H7 (cell line): ENCODE measurements around the gene MYH15. TPM values are rescaled to one million over a fixed set of nuclear protein-coding genes. Genes with fewer than 3 reads are reported as not detected.

ENCODE experiments used
- DNase-seq: peaks from one replicate; pipeline ENCODE4 v3.0.0; 2012
- H3K27me3 ChIP-seq: 2 replicates; pipeline ENCODE4 v1.6.0; 2011; ENCODE audit warnings: mild to moderate bottlenecking, low read length; ENCODE audit not compliant: control insufficient read depth, insufficient read depth
- H3K36me3 ChIP-seq: replicated peaks from 2 replicates; pipeline ENCODE4 v1.5.1; 2011; ENCODE audit warnings: low read length; ENCODE audit not compliant: control insufficient read depth, insufficient read depth
- H3K4me3 ChIP-seq: 2 replicates; pipeline ENCODE4 v1.5.1; 2011; ENCODE audit warnings: low read depth, mild to moderate bottlenecking, control low read depth, low read length, moderate library complexity; ENCODE audit not compliant: insufficient read depth
- total RNA-seq: library from RNA; depleted of rRNA; stranded (reverse); fragments of >200 nt; shearing (Covaris generic); gene quantifications from 2 replicates; pipeline ENCODE4 v1.2.3, GENCODE V29; 2014

MYH15 gene
- total RNA-seq, 1 experiment from 2014 or later = 0.07 TPM

DNA sequence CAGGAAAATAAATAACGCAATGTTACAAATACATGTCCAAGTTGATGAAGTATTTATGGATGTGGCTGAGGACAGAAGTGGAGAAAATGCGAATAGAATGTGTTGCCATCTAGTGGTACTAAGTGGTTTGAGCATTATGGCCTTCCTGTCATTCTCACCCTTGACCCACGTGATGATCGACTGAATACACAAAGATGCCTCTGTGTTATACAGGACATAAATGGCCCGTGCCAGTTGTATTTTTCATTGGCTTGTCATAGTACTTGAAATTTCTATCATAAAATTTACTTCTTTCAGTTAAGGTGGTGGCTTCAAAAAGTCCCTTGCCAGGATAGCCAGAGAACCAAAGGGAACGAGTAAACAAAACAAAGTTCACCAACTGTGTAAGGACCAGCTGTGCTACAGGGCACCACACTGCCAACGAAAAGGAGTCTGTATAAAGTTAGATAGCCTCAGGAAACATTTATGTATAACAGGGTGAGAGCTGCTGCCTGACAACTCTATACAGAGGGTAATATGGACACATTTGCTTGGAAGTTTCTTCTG lies 103.7 kb downstream of the MYH15 start:
- Histone ChIP-seq H3K36me3 (no peaks in the 10 kb centered on the region), H3K4me3 (no peak overlapping the region), H3K27me3 (no peaks in the 10 kb centered on the region)
- no peak for DNase-seq

DNA sequence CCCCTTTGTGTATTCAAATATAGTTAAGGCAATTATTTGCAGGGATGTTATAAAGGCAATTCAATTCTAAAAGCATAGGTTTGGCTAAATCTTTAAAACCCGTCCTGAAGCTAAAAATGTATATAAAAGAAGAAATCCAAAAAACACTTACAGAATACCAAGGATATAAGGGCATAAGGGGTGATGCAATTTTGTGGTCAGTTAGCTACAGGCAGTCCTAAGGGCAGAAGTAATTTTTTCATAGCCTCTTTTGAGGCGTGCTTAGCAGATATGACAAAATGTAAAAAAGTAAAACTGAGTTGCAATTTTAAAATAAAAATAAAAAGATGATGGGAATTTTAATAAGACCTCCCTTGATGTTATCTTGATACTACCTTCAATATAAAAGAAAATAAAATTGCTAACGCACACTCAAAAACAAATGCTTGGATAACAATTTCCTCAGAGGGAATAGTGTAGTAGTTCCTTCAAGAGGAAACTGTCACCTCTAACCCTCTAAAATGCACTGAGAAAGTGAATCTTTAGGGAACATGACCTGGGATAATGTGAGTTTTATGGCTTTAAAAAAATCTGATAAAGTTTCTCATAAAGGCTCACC lies 104.2 kb downstream of the MYH15 start:
- Histone ChIP-seq H3K27me3 (no peaks in the 10 kb centered on the region), H3K4me3 (no peak overlapping the region), H3K36me3 (no peaks in the 10 kb centered on the region)
- DNase-seq = no peak

DNA sequence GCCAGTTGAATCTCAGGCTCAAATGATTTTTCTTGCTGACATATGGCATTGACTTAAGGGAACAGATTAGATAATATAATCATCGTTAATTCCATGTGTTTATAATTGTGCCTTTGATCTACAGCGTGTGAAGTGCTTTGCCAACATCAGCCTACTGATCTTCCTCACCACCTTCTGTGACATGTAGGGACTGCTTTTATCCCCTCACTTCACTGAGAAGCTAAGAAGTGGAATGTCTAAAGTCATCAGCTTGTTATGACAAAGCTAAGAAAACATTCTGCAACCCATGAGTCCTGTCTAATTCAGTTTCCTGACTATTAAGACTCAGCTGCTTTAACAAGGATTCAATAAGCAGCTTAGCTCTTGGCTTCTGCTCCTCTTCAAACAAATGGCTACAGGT lies 106.0 kb downstream of the MYH15 start:
- no peak overlapping the region for H3K4me3 ChIP-seq
- no peaks in the 10 kb centered on the region for H3K27me3 ChIP-seq
- H3K36me3 ChIP-seq = no peaks in the 10 kb centered on the region
- no peak for DNase-seq

DNA sequence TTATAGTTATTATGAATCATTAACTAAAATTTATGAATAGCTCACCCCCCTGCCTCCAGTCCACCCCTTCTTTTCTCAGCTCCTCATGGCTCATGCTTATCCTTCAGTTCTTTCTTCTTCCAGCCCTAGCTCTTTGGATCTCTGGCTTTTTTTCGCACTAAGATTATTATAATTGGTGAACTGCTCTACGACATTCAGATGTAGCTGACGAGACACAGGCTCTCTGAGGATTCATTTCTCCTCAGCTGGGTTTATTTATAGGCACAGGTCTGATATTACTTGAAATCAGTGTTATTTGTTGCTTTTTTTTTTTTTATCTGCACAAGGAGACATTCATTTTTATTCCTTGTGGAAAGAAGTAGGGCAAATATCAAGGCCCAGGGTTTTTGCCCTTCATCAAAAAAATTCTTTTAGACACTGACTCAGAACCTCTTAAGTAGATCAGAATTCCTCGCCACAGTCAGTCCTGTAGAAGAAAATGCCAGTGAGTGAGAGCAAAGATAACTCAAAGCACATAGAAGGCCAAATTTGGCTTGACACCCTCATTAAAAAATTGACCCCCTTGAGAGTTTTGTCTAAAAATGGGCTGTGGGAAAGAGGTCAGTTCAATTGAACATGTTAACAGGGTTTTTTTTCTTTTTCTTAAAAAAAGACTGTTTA lies 106.6 kb downstream of the MYH15 start:
- H3K4me3 ChIP-seq = no peak overlapping the region
- no peaks in the 10 kb centered on the region for H3K36me3 ChIP-seq
- no peak for DNase-seq
- H3K27me3 ChIP-seq = no peaks in the 10 kb centered on the region

DNA sequence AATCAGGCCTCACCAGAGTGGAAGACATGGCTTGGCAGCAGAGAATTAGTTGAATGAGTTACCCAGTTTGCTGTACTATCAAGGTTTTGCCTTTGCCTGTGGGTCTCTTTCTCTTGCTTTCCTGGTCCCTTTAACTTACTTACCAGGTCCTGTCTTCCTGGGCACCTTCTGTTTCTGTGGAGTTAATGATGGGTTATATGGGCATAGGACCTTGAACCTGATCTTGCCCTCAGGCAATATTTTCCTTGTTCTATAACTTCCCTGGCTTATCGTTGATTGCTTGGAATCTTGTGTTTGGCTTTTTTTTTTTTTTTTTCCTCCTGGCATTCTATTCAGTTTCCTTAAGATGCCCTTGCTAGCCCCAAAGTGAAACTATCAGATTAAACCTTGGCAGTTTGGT lies 107.2 kb downstream of the MYH15 start:
- DNase-seq = no peak
- H3K27me3 ChIP-seq = no peaks in the 10 kb centered on the region
- H3K36me3 ChIP-seq = no peaks in the 10 kb centered on the region
- no peak overlapping the region for H3K4me3 ChIP-seq

DNA sequence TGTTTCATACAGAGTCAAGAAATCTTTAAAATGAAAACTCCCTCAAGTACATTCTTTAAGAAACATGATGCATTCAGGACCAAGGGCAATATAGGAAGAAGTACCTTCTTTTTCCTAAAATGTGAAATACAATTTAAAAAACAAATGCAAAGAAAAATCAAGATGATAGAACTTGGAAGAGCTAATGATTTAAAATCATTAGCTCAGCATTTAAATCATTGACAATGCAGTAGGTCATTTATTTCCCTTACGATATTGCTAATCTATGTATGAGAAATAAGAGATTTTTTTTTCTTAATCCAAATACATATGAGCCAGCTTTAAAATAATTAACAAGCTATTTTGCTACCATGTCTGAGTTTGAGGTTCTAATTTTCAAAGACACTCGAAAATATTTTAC lies 108.6 kb downstream of the MYH15 start:
- no peaks in the 10 kb centered on the region for H3K27me3 ChIP-seq
- no peak overlapping the region for H3K4me3 ChIP-seq

DNA sequence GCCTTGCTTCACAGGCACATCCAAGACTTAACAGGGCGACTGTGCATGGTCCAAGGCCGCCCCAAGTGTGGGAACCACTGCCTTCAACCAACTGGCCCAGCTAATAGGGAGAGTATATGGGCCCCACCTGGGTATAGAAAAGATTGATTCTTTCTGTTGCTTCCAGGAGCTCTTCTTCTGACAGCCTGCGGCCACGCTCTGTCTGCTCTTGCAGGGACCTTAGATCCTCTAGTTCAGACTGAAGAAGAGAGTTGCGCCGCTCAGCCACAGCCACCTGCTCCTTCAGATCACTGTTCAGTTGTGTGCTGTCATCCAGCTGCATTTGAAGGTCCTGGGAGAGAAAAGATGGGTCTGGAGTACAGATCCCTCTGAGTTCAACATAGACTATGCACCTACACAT lies 111.9 kb downstream of the MYH15 start:
- no peak for DNase-seq
- Histone ChIP-seq H3K36me3 (no peaks in the 10 kb centered on the region), H3K4me3 (no peak overlapping the region), H3K27me3 (no peaks in the 10 kb centered on the region)

More for the DNA sequence above, 108.6 kb downstream of the MYH15 start:
- no peak for DNase-seq
- H3K36me3 ChIP-seq = no peaks in the 10 kb centered on the region

DNA sequence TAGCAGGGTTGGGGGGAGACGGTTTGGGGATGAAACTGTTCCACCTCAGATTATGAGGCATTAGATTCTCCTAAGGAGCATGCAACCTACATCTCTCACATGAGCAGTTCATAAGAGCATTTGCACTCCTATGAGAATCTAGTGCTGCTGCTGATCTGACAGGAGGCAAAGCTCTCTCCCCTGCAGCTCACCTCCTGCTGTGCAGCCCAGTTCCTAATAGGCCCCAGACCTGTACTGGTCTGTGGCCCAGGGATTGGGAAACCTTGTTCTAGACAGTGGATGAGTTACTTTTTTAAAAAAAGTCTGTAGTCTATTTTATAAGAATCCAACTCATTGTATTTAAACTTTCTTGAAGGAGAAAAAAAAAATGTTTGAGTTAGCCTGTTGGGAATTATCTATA lies 114.1 kb downstream of the MYH15 start:
- Histone ChIP-seq H3K36me3 (no peaks in the 10 kb centered on the region), H3K4me3 (no peak overlapping the region), H3K27me3 (no peaks in the 10 kb centered on the region; the same call in 1 of the 2 replicates)
- DNase-seq = no peak

DNA sequence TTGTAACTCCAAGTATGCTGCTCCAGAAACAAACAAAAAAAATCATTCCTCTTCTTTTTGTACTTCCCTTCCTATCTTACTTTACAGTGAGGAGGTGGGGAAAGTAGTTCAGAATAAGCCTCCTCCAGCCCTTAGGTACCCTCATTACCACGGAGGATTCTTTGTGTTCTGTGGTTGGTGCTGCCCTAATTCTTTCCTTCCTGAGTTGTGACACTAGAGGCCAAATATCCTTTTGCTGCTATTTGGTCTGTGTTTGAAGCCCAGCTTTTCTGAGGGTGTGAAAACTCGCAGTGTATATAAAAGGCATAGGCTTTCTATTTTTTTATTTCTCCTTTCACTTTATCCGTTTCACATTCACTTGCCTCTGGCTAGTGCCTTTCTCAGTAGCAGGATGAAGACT lies 115.8 kb downstream of the MYH15 start:
- H3K27me3 ChIP-seq = no peaks in the 10 kb centered on the region; the same call in 1 of the 2 replicates
- no peak overlapping the region for H3K4me3 ChIP-seq
- DNase-seq = no peak
- H3K36me3 ChIP-seq = no peaks in the 10 kb centered on the region

DNA sequence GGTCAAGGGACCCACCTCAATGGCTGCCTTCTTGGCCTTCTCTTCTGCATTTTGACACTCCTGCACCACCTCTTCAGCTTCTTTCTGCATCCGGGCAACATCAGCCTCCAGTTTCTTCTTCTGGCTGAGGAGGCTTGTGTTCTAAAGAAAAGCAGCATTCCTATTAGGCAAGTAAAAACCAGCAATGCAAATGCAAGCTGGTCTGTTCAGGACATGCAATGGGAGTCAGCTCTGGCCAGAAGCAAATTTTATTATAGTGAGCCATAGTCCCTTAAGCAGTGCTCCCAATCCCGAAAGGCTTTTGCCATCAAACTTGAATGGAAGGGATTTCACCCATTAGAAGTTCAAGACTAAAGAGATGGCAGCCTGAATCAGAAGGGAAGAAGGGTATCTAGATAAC lies 116.4 kb downstream of the MYH15 start:
- Histone ChIP-seq H3K27me3 (no peaks in the 10 kb centered on the region; the same call in 1 of the 2 replicates), H3K4me3 (no peak overlapping the region), H3K36me3 (no peaks in the 10 kb centered on the region)
- no peak for DNase-seq

DNA sequence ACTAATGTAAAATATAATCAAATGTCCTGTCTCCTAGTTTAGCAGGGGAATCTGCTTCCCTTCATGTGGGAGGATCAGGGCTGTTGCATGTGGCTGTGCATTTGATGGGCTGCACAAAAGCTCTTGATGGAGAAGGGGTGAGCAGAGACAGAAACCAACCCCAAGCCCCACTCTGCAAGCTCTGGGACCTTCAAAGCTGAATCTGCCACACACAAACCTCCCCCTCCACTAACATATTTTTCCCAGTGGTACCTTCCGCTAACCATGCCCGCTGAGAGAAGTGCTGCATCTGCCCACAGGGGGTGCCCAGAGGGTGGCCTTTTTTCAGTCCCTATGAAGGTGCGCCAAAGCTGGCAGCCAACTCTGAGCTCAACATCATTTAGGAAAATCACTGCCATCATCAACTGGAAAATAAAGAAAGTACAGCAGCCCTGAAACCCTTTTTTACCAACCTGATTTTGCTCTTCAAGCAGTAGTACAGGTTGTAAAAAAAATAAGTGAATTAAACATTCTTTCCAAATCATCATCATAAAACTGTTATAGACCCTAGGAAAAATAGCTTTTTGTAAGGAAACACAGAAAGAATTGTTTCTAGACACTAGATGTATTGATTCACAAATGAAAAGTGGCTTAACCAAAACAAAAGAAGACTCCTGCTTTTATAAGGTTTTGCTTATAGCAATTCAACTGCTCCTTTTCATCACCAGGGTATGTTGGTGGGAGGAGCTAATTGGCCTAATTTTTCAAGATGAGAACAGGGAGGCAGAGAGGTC lies 117.1 kb downstream of the MYH15 start:
- Histone ChIP-seq H3K4me3 (no peak overlapping the region), H3K27me3 (no peaks in the 10 kb centered on the region; the same call in 1 of the 2 replicates), H3K36me3 (no peaks in the 10 kb centered on the region)
- DNase-seq = no peak

DNA sequence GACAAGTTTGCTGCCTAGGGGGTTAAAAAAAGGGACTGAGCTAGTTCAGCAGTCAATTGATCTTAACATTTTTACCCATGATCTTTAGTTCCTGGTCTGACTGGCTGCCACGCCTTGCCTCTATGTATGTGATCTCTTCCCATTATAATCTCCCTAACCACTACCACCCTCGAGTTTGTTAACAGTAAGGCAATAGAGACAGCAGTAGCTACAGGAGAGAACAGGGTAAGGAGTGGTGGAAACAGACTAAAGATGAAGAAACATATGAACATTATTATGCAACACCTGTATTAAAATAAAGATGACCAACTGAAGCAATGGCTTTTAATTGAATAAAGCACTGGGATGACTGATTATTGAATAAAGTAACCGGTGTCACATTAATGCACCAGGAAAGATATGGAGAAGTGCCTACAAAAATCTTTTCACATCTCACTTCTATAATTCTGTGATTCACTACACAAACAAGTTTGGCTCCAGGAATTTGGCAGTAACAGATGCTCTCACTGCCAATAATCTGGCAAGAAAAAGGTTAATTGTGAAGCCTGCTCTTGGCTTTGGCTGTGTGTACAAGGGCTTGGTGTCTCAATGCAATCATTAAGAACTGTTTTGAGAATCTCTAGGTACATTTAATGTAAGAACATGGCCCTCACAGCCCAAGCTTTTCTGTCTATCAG lies 118.3 kb downstream of the MYH15 start:
- Histone ChIP-seq H3K27me3 (no peaks in the 10 kb centered on the region; the same call in 1 of the 2 replicates), H3K36me3 (no peaks in the 10 kb centered on the region), H3K4me3 (no peak overlapping the region)
- no peak for DNase-seq

DNA sequence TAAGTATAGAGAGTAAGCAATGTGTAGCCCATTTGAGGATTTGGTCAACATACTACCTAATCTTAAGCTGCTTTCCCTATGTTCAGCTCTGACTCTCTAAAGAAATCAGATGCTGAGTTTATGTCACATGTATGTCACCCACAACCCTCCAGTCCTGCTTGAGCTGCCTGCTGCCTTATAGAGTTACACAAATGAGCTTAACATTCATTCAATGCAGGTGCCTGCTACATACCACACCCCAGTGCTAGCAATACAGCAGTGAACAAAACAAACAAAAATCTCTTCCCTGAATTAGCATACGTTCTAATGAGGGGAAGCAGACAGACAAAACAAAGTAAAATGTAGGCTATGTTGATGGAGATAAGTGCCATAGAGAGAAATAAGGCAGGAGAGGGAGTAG lies 121.0 kb downstream of the MYH15 start:
- Histone ChIP-seq H3K27me3 (no peaks in the 10 kb centered on the region; the same call in 1 of the 2 replicates), H3K36me3 (no peaks in the 10 kb centered on the region), H3K4me3 (no peak overlapping the region)
- DNase-seq = no peak
